H7 (cell line): Measurements from ENCODE around the gene MAP3K7. TPM values are rescaled to one million over a fixed set of nuclear protein-coding genes. Genes with fewer than 3 reads are reported as not detected.

Source experiments
- DNase-seq: peaks from one replicate; pipeline ENCODE4 v3.0.0; 2012
- H3K27me3 ChIP-seq: 2 replicates; pipeline ENCODE4 v1.6.0; 2011; ENCODE audit warnings: mild to moderate bottlenecking, low read length; ENCODE audit not compliant: control insufficient read depth, insufficient read depth
- H3K36me3 ChIP-seq: replicated peaks from 2 replicates; pipeline ENCODE4 v1.5.1; 2011; ENCODE audit warnings: low read length; ENCODE audit not compliant: control insufficient read depth, insufficient read depth
- H3K4me3 ChIP-seq: 2 replicates; pipeline ENCODE4 v1.5.1; 2011; ENCODE audit warnings: low read depth, mild to moderate bottlenecking, control low read depth, low read length, moderate library complexity; ENCODE audit not compliant: insufficient read depth
- total RNA-seq: library from RNA; depleted of rRNA; stranded (reverse); fragments of >200 nt; shearing (Covaris generic); gene quantifications from 2 replicates; pipeline ENCODE4 v1.2.3, GENCODE V29; 2014

The MAP3K7 gene
- total RNA-seq, 1 experiment from 2014 or later = 35.2 TPM

- Histone ChIP-seq H3K27me3 (no peaks in the 10 kb centered on the region; the same call in 1 of the 2 replicates), H3K36me3 (no peaks in the 10 kb centered on the region), H3K4me3 (no peak overlapping the region)
- DNase-seq = no peak
Observed at GRCh38 chr6:90472716-90473115, 114.2 kb downstream of the MAP3K7 start.

GRCh38 chr6:90471263-90471662 lies 115.6 kb downstream of the MAP3K7 start:
- Histone ChIP-seq H3K36me3 (no peaks in the 10 kb centered on the region), H3K27me3 (no peaks in the 10 kb centered on the region; the same call in 1 of the 2 replicates), H3K4me3 (no peak overlapping the region)
- DNase-seq = no peak

- DNase-seq = no peak
- Histone ChIP-seq H3K27me3 (no peaks in the 10 kb centered on the region; the same call in 1 of the 2 replicates), H3K4me3 (no peak overlapping the region)
Observed at GRCh38 chr6:90469906-90470305, 117.0 kb downstream of the MAP3K7 start.

GRCh38 chr6:90468859-90469258 lies 118.0 kb downstream of the MAP3K7 start:
- no peak for DNase-seq
- no peaks in the 10 kb centered on the region for H3K36me3 ChIP-seq
- no peak overlapping the region for H3K4me3 ChIP-seq
- H3K27me3 ChIP-seq = no peaks in the 10 kb centered on the region; the same call in 1 of the 2 replicates

More at GRCh38 chr6:90469906-90470305, 117.0 kb downstream of the MAP3K7 start:
- no peaks in the 10 kb centered on the region for H3K36me3 ChIP-seq

GRCh38 chr6:90468080-90468479 lies 118.8 kb downstream of the MAP3K7 start:
- Histone ChIP-seq H3K4me3 (no peak overlapping the region), H3K36me3 (no peaks in the 10 kb centered on the region), H3K27me3 (no peaks in the 10 kb centered on the region; the same call in 1 of the 2 replicates)
- DNase-seq = no peak

GRCh38 chr6:90467546-90467945 lies 119.3 kb downstream of the MAP3K7 start:
- Histone ChIP-seq H3K27me3 (no peaks in the 10 kb centered on the region; the same call in 1 of the 2 replicates), H3K4me3 (no peak overlapping the region), H3K36me3 (no peaks in the 10 kb centered on the region)
- DNase-seq = no peak

GRCh38 chr6:90466154-90466940 lies 120.5 kb downstream of the MAP3K7 start:
- Histone ChIP-seq H3K36me3 (no peaks in the 10 kb centered on the region), H3K4me3 (no peak overlapping the region), H3K27me3 (no peaks in the 10 kb centered on the region; the same call in 1 of the 2 replicates)
- no peak for DNase-seq

GRCh38 chr6:90465686-90466085 lies 121.2 kb downstream of the MAP3K7 start:
- no peak for DNase-seq
- no peaks in the 10 kb centered on the region for H3K27me3 ChIP-seq
- H3K36me3 ChIP-seq = no peaks in the 10 kb centered on the region
- H3K4me3 ChIP-seq = no peak overlapping the region

- H3K4me3 ChIP-seq = no peak overlapping the region
- H3K36me3 ChIP-seq = no peaks in the 10 kb centered on the region
- no peaks in the 10 kb centered on the region for H3K27me3 ChIP-seq
- DNase-seq = no peak
Observed at GRCh38 chr6:90464507-90464906, 122.4 kb downstream of the MAP3K7 start.

- no peak overlapping the region for H3K4me3 ChIP-seq
- no peaks in the 10 kb centered on the region for H3K36me3 ChIP-seq
- DNase-seq = no peak
- H3K27me3 ChIP-seq = no peaks in the 10 kb centered on the region
Observed at GRCh38 chr6:90463874-90464273, 123.0 kb downstream of the MAP3K7 start.
